HG02973 (cell line): Measurements from ENCODE around the gene VWF.
"Not testable (repeated sequence)": the region's sequence is repeated elsewhere in the genome, so short reads cannot be mapped to it uniquely, and the experiment has no call there.

Source experiments
- ATAC-seq: cut with Tn5 transposase; IDR thresholded peaks from one replicate; pipeline ENCODE4 v1.9.1; 2021; ENCODE audit warnings: moderate library complexity; ENCODE audit not compliant: unreplicated experiment

VWF gene

DNA sequence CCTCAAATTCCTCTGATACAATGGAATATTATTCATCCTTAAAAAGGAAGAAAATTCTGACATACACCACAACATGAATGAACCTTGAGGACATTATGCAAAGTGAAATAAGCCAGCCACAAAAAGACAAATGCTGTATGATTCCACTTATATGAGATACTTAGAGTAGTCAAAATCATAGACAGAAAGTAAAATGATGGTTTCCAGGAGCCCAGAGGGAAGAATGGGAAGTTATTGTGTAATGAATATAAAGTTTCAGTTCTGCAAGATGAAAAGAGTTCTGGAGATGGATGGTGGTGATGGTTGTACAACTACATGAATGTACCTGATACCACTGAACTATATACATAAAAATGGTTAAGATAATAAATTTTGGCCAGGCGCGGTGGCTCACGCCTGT, 18.3 kb downstream of the VWF start:
- no peak for ATAC-seq

DNA sequence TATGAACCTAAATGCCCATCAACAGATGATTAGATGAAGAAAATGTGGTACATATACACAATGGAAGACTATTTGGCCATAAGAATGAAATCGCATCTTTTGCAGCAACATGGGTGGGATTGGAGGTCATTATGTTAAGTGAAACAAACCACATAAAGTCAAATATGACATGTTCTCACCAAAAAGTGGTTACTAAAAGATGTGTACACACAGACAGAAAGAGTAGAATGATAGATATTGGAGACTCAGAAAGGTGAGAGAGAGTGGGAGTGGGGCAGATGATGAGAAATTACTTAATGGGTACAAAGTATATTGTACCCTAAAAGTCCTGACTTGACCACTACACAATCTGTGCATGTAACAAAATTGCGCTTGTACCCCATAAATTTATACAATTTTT, 19.6 kb downstream of the VWF start:
- no peak for ATAC-seq

DNA sequence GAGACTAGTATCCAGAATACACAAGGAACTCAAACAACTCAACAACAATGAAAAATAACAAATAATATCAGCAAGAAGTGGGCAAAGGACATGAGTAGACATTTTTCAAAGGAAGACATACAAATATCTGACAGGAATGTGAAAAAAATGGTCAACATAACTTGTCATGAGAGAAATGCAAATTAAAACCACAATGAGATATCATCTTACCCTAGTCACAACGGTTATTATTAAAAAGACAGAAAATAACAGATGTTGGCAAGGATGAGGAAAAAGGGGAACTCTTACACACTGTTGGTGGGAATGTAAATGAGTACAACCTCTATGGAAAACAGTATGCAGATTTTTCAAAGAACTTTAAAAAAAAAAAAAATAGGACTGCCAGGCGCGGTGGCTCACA, 20.4 kb downstream of the VWF start:
- ATAC-seq, result no peak

DNA sequence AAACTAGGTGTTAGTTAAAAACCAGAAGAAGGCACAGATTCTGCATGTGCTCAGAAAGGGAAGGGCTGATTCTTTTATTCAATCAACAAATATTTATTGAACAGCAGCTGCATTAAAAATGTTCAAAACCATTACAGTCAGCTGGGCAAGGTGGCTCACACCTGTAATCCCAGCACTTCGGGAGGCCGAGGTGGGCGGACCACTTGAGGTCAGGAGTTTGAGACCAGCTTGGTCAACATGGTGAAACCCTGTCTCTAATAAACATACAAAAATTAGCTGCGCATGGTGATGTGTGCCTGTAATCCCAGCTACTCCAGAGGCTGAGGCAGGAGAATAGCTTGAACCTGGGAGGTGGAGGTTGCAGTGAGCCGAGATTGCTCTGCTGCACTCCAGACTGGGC, 22.4 kb downstream of the VWF start:
- not testable (repeated sequence) for ATAC-seq

DNA sequence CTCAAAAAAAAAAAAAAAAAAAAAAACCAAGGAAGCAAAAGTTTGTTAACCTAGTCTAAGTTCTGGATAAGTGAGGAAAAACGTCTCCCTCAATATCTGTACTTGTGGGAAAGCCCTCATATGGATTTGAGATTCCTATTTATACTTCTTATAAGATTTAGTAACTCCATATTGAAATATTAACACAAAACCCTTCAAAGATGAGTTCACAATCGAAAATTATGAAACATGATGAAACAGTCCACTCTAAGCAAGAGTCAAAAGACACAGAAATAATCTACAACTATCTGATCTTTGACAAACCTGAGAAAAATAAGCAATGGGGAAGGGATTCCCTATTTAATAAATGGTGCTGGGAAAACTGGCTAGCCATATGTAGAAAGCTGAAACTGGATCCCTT, 25.2 kb downstream of the VWF start:
- no peak for ATAC-seq

DNA sequence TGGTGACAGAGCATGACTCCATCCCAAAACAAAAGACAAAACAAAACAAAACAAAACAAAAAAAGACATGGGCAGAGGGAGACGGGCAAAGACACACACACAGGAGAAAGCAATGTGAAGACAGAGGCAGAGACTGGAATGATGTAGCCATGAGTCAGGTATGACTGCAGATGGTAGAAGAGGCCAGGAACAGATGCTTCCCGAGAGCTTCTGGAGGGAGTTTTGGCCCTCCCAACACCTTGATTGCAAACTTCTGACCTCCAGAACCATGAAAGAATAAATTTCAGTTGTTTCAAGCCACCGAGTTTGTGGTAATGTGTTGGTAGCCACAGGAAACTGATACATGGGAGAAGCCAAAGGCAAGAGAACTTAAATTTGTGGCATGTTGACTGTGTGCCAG, 27.1 kb downstream of the VWF start:
- no peak for ATAC-seq

DNA sequence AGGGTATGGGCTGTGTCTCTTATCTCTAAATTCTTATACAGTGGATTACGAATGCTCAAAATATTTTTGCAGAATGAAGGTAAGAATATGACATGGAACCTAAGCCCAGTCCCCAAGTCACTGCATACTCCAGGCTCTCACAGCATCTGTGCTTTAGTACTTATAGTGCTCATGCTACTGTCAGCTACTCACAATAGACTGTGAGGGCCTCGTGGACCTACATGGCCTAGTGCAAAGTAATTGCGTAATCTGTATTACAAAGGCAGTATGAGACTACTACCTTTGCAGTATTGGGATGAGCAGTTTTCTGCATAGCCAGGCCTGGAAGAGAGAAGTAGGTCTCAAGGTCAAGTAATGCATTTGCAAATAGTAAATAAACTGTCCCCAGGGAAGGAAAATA, 27.9 kb downstream of the VWF start:
- ATAC-seq, result no peak

DNA sequence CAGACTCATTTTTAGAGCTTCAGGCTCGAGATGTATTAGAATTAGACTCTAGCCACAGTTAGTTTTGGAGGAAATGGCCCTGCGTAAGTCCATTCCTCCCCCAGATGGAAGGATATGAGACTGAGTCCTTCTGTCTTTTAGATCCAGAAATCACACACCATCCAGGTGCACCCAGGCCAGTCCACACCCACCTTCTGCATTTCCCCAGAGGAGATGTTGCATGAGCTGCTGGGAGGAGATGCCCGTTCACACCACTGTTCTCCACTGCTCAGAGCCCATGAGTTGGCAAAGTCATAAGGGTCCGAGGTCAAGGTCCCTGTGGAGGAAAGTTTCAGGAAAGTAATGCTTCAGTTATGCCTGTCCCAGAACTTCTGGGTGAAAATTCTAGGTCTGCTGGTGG, 29.2 kb downstream of the VWF start:
- no peak for ATAC-seq

DNA sequence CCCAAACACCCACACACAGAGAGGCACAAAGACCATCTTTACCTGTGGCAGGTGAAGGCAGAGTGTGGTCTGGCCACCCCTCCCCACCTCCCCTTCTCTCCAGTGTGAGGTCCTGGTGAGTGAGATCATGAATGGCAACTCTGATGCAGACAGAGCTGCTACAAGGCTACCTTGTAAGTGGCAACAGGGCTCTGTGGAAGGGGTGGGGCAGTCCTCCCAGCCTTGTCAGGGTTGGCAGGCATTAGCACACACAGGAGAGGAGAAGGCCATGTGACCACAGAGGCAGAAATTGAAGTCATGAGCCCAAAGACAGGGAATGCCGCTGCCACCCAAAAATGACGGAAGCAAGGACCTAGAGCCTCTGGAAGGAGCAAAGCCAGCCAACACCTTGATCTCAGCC, 30.7 kb downstream of the VWF start:
- no peak for ATAC-seq

DNA sequence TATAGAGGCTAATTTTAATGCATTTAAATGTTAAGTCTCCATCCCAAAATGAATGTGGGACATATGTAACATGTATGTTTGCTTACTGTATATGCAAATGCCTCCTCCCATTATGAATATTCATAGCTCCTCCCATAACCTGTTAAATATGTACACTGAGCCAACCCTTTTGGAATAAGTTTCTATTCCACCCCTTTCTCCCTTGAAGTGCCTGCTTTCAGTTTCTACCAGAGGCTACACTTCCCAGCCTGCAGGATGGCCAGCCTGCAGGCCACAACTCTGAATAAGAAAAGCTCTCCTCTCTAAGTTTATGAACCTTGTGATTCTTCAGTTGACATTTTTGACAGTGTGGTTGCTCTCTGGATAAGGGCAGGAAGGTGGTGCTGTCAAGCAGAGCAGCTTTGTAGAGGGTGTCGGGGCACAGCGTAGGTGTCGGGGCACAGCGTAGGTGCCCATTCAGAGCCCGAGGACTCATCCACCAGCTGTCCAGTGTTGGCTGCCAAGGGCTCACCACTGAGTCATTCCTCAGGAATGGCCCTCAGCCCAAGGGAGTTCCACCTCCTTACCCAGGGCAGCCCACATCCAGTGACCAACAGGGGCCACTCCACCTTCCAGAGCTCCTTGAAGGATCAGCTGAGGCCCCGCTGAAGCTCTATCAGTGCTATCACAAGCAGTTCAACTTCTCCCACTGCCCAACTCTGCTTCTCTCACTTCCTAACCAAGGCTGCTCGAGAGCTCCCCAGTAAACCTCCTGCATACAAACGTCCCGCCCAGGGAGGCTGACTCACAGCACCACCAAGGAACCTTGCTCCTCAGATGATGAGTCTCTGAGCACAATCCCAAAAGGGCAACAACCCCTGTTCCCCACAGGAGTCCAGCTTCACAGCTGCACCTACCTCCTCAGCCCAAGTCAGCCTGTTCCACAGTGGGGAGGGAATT, 31.4 kb downstream of the VWF start:
- no peak for ATAC-seq

DNA sequence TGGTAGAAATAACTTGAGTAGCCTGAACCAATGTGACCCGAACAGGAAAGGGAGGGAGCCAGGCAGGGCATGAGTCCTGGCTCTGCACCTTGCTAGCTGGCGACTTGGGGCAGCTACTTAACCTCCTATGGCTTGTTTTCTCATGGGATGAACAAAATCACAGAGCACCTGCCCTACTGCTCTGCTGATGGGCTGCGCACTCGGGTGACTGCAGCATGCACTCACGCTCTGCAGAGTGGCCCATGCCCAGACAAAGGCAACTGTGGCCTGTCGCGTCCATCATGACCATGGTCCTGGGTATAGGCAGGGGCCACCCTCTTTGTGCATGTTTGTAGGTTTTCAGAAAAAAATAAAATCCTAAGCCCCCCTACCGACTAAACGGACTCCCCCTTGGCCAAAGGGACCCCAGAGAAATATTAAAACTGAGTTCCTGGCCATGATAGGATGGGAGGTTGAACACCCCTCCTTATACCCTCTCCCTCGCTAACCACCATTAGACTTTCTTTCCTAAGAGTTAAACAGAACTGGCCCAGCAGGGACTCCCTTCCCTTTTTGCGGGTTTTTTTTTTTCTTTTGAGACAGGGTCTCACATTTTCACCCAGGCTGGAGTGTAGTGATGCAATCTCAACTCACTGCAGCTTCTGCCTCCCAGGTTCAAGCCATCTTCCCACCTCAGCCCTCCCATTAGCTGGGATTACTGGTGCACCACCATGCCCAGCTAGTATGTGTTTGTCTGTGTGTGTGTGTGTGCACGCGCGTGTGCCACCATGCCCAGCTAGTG, 32.5 kb downstream of the VWF start:
- ATAC-seq, result no peak

DNA sequence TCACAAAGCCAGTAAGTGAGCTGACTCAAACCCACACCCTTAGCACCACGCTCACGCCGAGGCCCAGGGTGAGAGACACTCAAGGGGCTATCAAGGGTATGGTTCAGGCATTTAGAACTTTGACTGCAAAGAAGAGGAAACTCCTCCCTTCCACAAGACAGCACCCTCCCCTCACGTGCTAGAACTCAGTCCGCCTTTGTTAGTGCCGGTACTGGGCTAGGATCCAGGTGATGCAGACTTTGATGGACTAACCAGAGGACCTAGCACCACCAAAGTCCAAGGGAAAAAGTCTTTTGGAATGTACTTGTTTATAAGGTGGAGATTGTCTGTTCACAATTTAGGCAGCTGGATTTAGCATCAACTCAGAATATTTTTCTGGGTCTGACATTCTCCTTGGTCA, 33.7 kb downstream of the VWF start:
- no peak for ATAC-seq

DNA sequence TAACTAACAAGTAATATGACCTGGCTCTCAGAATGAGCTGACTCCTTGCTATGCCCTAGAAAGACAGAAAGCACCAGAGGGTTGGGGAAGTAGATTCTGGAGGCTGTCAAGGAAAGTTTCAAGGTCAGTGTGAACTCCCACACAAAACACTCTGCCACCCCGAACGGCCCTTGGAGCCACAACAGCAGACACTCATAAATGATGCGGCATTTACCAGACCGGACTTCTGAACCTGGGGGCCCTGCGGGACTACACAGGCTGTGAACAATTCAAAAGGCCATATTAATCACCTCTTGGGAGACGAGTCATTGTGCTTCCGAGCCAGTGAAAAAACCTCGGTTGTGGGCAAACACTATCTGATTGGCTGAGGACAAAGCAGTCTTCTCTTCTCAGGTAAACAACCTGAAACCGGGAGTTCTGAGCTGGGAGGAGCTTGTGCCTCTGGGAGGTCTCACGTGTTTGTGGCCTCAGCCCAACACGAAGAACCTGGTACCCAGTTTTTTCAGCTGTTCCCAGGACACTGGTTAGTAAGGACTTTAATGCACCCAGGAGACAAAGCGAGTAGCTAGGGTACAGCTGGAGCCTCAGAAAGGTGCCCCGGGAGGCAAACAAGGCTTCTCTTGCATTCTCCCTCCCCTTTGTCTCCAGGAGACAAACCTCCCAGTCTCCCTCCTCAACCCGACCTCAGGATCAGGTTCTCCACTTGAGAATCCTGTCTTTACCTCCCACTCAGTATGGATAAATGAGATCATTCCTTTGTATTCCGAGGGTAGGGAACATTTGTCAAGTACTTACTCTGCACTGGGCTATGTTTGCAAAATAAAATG, 35.3 kb downstream of the VWF start:
- no peak for ATAC-seq

DNA sequence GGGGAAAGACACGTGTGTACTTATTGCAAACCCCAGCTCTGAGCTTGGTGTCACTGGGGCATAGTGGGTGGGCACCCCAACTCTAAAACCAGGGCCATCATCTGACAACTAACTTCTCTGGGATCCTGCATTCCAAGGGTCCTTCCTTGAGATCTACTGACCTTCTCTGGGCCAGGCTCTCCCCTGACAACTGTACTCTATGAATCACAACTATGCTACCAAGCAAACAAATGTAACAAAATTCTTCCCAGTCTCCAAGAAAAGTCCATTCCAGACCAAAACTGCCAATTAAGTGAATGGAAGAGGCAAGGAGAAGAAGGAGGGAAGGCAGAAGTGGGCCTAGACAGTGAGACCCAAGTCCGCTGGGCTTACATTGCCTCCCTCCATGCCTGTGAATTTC, 38.2 kb downstream of the VWF start:
- no peak for ATAC-seq

DNA sequence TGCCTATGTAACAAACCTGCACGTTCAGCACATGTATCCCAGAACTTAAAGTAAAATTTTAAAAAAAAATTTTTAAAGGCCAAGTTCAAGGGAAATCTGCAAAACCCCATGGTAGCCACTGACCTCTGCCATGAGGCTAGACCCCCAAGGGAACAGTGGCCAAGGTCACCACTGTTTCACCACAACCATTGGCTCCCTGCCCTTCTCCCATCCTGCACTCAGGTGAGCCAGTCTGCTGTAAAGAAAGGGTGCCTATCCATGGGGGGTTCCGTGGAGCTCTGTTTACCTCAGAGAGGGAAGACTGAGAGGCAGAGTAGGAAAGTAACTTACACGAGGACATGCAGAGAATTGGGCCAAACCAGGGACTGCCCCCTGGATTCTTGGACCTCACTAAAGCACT, 38.6 kb downstream of the VWF start:
- no peak for ATAC-seq

DNA sequence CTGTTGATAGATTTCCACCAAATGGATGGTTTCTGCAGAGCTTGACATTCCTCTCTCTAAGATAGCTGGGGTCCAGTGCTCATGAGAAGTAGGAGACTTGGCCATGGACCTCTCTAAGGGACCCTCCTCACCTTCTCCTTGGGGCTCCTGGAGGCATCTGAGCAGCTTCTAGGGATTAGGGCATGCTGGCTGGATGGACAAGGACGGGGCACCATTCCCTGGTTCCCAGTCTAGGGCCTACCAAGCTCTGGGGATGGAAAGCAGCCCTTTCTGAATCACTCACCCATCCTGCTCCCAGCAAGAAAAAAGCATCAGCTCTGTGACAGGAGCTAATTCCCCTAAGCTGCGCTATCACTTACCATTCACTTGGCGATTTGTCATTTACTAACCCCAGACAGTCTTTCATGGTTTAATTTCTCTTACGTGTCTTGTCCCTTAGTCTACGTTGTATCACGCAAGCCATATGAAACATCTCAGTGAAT, 39.5 kb downstream of the VWF start:
- ATAC-seq, result no peak

DNA sequence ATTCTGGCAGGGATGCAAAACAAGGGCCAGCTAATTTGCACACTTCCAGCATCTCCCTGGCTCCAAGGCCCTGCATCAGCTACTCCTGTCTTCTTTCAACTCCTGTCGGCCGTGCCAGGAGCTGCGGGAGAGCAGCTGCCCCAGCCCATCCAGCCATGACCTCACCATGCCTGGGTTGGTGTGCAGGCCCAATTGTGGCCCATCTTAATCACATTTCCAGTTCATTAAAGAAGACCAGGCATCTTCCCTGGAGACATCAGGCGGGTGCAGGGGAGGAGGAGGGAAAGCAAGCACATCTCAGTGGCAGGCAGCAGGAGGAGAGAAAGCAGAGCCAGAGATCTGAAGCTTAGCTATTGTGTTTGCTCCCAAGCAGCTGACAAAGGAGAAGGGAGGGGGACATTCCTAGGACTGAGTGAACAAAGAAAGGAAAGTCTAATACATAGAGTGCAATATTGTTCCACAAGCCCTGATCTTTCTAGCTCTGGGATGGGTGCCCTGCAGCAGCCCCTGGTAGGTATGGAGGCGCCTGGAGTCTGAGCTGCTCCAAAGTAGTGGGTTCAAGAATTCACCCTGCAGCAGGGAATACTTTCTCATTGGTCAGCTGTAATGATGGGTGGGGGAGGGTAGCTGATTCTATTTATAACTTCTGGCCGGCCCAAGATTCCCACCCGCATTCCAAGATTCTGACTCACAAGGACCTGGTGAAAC, 40.1 kb downstream of the VWF start:
- ATAC-seq, result no peak

DNA sequence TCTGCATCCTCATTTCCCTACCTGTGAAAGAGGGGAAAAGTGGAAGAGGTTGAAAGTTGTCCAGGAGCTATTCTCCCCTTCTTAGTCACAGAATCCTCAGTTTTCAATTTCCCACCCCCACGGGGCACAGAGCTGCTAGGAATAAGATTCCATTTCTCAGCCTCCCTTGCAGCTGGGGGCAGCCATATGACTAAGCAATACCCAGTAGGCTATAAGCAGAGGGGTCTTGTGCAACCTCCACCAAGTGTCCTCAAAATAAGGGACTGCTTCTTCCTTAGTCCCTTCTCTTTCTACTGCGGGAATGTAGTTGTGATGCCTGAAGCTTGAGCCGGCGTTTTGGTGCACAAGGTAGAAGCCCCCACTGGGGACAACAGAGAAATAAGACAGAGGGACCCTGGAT, 40.9 kb downstream of the VWF start:
- no peak for ATAC-seq

DNA sequence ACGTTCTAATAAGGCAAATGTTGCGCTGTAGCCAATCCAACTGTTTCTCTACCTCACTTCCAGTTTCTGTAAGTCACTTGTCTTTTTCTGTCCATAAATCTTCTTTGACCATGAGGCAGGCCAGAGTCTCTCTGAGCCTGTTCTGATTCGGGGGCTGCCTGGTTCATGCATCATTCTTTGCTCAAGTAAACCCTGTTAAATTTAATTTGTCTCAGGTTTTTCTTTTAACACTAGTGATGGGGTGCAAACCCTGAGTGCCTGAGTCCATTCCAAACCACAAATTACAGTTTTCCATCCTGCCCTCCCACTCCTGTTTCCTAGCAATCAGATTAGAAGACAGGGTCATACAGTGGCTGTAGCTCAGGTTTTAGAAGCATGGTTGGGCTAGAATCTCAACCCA, 41.9 kb downstream of the VWF start:
- ATAC-seq, result no peak

DNA sequence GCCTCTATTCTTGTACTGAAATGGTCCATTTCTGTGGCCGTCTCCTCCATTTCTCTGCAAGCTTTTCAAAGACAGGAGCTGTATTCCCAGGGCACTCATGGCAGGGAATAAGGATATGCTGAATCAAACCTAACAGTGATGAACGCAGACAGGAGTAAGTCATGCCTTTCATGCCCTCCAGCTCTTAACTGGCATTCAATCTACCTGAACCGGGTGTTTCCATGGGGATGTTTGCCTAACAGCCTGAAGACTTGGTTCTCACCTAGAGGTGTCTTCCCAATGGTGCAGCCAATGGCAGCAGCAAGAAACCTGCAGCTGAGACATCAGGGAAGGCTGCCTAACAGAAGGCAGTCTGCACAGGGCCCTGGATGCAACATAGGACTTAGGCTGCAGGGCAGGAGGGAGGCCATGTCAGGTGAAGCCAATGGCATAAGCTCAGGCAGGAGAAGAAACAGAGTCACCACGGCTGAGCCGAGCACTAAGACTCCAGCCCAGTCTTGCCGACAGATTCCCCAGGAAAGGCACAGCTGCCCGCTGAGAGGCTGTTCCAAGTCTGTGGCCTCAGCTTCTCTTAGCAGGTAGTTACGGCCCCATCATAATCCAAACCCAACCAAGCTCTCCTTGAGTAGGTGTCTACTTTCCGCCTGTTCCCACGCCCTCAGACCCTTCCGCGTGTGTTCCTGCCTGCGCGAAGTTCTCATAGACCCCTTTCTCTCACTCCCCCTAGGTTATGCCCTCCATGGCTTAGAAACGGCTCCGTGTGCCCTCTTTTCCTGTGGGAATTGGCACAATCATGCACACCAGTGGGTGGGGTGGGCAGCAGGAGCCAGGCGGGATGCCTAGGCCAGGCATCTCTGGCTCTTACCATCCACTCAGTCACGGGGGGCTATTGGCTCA, 44.1 kb downstream of the VWF start:
- no peak for ATAC-seq
